ENCODE data around the gene FAM184A. TPM values are rescaled to one million over a fixed set of nuclear protein-coding genes. Genes with fewer than 3 reads are reported as not detected.

Gene FAM184A
- total and polyA plus RNA-seq, 2 of the 8 experiments (the other 6 are each of a cell fraction or from before 2014, with no cell fraction given) = 6.3 to 11.3 TPM

DNA sequence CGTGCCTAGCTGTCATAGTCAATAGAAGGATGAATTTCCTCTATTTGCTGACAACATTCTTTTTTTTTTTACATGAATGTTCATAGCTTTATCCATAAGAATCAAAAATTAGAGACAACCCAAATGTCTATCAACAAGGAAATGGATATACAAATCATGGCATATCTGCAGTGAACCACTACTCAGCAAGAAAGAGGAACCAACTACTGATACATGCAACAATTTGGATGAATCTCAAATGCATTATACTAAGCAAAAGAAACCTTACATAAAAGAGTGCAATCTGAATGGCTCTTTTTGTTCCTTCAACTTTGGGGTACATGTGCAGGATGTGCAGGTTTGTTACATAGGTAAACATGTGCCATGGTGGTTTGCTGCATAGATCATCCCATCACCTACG is 125.8 kb downstream of the FAM184A start (continued):
- TF ChIP-seq CBX8 (IDR thresholded peaks at IDR 0.05; ENCODE audit: borderline replicate concordance, low read depth, low read length) (no peak), BRCA1 (IDR thresholded peaks at IDR 0.05; ENCODE audit: low read depth, low read length) (no peak), YY1 (IDR thresholded peaks at IDR 0.05; ENCODE audit: low read depth, low read length) (no peak)
